ENCODE results near the gene REPIN1. TPM values are rescaled to one million over a fixed set of nuclear protein-coding genes. Genes with fewer than 3 reads are reported as not detected.

Gene REPIN1
- polyA plus RNA-seq, 1 of the 3 experiments (the other 2 are of a cell fraction), result 91.6 TPM

DNA sequence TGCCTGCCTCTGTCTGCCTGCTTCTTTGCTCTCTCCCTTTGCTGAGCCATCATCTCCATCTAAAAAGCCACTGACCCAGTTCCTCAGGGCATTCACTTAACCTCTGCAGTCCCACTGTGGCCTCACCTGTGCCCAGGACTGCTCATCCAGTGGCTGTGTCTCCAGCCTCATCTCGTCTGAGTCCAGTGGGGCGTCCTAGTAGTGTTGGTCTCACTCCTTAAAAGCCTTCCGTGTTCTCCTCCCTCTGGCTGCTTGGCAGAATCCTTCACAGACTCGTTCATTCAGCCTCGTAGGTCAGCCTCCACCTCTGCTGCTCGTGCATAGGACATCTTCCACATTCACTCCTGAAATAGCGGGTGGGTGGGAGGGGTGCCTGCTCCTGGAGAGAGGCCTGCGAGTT, 34.5 kb upstream of the REPIN1 start:
- ChIA-PET POLR2A (no interaction called here), CTCF (interaction anchor here (1.3 to 1.5 kb wide), 2 partner anchors 11 to 115 kb away, joined by 4 to 6 read pairs; no protein-coding TSS in a partner anchor)
- 48% methylated on average over 8 of the region's 8 CpGs for WGBS (ENCODE audit: low lambda C conversion rate)
- H3F3A ChIP-seq (replicated peaks; ENCODE audit: insufficient read depth), result no peaks in the 10 kb centered on the region
- no peak overlapping the region for H3K27ac ChIP-seq (ENCODE audit: low read depth in 2 of 2, low read length in 1 of 2)
- no peaks in the 10 kb centered on the region; a peak in 1 of 4 replicates for H3K4me1 ChIP-seq (ENCODE audit: control insufficient read depth in 1 of 2, insufficient read depth in 2 of 2, low read depth in 1 of 2, low read length in 1 of 2)
- DNase-seq, result no peak
- H2AFZ ChIP-seq (ENCODE audit: low read depth), result no peak overlapping the region
- H3K9me2 ChIP-seq, result no peaks in the 10 kb centered on the region
- no peaks in the 10 kb centered on the region for H4K20me1 ChIP-seq (ENCODE audit: insufficient read depth)
- no peak overlapping the region for H3K4me3 ChIP-seq (ENCODE audit: low read depth in 2 of 2, low read length in 1 of 2)
- no peaks in the 10 kb centered on the region for H3K9me3 ChIP-seq
- no peaks in the 10 kb centered on the region for H3K27me3 ChIP-seq (ENCODE audit: insufficient read depth)
- H3K9ac ChIP-seq, result no peak overlapping the region
- H3K79me2 ChIP-seq (ENCODE audit: insufficient read depth), result no peaks in the 10 kb centered on the region
- H3K4me2 ChIP-seq, result no peak overlapping the region
- H3K36me3 ChIP-seq (replicated peaks in 1 of 2; ENCODE audit: control insufficient read depth in 1 of 2, insufficient read depth in 2 of 2, low read length in 1 of 2), result no peaks in the 10 kb centered on the region
- TF ChIP-seq RCOR1 (IDR thresholded peaks at IDR 0.05; ENCODE audit: low read length), result no peak
- no peak for TF ChIP-seq USF1 (IDR thresholded peaks at IDR 0.05; ENCODE audit: borderline replicate concordance, low read depth)
- no peak for TF ChIP-seq FOXM1 (IDR thresholded peaks at IDR 0.05; ENCODE audit: low read depth)
- TF ChIP-seq RFX5 (IDR thresholded peaks at IDR 0.05; ENCODE audit: low read length), result no peak
- no peak for TF ChIP-seq NFIC (IDR thresholded peaks at IDR 0.05; ENCODE audit: borderline replicate concordance)
- no peak for TF ChIP-seq TCF12 (IDR thresholded peaks at IDR 0.05)
- TF ChIP-seq CHD2 (IDR thresholded peaks at IDR 0.05; ENCODE audit: low read length, partially characterized antibody), result no peak
- TF ChIP-seq, protein P1, sequence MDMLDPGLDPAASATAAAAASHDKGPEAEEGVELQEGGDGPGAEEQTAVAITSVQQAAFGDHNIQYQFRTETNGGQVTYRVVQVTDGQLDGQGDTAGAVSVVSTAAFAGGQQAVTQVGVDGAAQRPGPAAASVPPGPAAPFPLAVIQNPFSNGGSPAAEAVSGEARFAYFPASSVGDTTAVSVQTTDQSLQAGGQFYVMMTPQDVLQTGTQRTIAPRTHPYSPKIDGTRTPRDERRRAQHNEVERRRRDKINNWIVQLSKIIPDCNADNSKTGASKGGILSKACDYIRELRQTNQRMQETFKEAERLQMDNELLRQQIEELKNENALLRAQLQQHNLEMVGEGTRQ (IDR thresholded peaks at IDR 0.05; ENCODE audit: borderline replicate concordance, low read depth, low read length), result no peak
- TF ChIP-seq GATA2 (CRISPR knock-in tag; IDR thresholded peaks at IDR 0.05), result no peak
- TF ChIP-seq ZBTB33 (IDR thresholded peaks at IDR 0.05; ENCODE audit: borderline replicate concordance, low read depth), result no peak
- TF ChIP-seq IRF3 (IDR thresholded peaks at IDR 0.05; ENCODE audit: low read depth, low read length), result no peak
- TF ChIP-seq CTCF (IDR thresholded peaks at IDR 0.05), result no peak
- no peak for TF ChIP-seq RAD21 (IDR thresholded peaks at IDR 0.05; ENCODE audit: low read length)
- no peak for TF ChIP-seq SIN3A (IDR thresholded peaks at IDR 0.05; ENCODE audit: borderline replicate concordance, low read depth, low read length)
- TF ChIP-seq REST (IDR thresholded peaks at IDR 0.05; ENCODE audit: low read depth, low read length), result no peak
- no peak for TF ChIP-seq YY1 (IDR thresholded peaks at IDR 0.05; ENCODE audit: low read depth)
- TF ChIP-seq PBX3 (IDR thresholded peaks at IDR 0.05), result no peak
- TF ChIP-seq POLR2AphosphoS5 (IDR thresholded peaks at IDR 0.05; ENCODE audit: low read depth, low read length), result no peak
- TF ChIP-seq TEAD4 (IDR thresholded peaks at IDR 0.05; ENCODE audit: borderline replicate concordance, insufficient read depth), result no peak
